Measurements from ENCODE around the gene PHYHD1.

GRCh38 chr9:128983536-128983935 lies 62.8 kb downstream of the PHYHD1 start:
- TF ChIP-seq ELF4 (IDR thresholded peaks at IDR 0.05) (no peak), SUZ12 (IDR thresholded peaks at IDR 0.05) (no peak), SP1 (IDR thresholded peaks at IDR 0.05) (no peak), ARNT (IDR thresholded peaks at IDR 0.05) (no peak), BHLHE40 (IDR thresholded peaks at IDR 0.05; ENCODE audit: borderline replicate concordance) (no peak), FOXA1 (IDR thresholded peaks at IDR 0.05) (no peak), FOXK2 (IDR thresholded peaks at IDR 0.05) (no peak), FOXM1 (IDR thresholded peaks at IDR 0.05; ENCODE audit: borderline replicate concordance) (no peak), TARDBP (IDR thresholded peaks at IDR 0.05) (no peak), ZNF384 (IDR thresholded peaks at IDR 0.05) (no peak), HDGF (IDR thresholded peaks at IDR 0.05; ENCODE audit: borderline replicate concordance) (no peak)

Data from HEK293T (cell line).